ENCODE results near the gene EBLN2. TPM values are rescaled to one million over a fixed set of nuclear protein-coding genes. Genes with fewer than 3 reads are reported as not detected.

The EBLN2 gene
- total and polyA plus RNA-seq, 9 of the 15 experiments (the other 6 are each of a cell fraction or from before 2014, with no cell fraction given) = 0.39 to 4.6 (median 2.2) TPM

GRCh38 chr3:73107676-73108187 is 46.3 kb downstream of the EBLN2 start:
- Histone ChIP-seq H3K27me3 (ENCODE audit: control insufficient read depth in 2 of 2, insufficient read depth in 2 of 2, low read length in 2 of 2) (peaks cover 2 to 39% of the 10 kb centered on the region in 2 experiments; a peak in 3 of 5 replicates), H2AFZ (ENCODE audit: low read depth, low read length) (no peak overlapping the region), H3K9me3 (replicated peaks; ENCODE audit: control insufficient read depth, insufficient read depth, low read depth, low read length) (no peaks in the 10 kb centered on the region), H3K4me3 (no peak overlapping the region), H3K9me1 (ENCODE audit: control insufficient read depth, insufficient read depth, low read length) (no peaks in the 10 kb centered on the region), H3K36me3 (ENCODE audit: control insufficient read depth, insufficient read depth, low read length) (no peaks in the 10 kb centered on the region), H3K79me2 (ENCODE audit: control insufficient read depth, insufficient read depth, low read length) (no peaks in the 10 kb centered on the region), H4K20me1 (replicated peaks; ENCODE audit: control insufficient read depth, insufficient read depth, low read length) (no peaks in the 10 kb centered on the region), H3K27ac (ENCODE audit: extremely low read depth, low read depth, low read length) (no peak overlapping the region), H3K4me1 (replicated peaks in 1 of 2; ENCODE audit: control insufficient read depth in 2 of 2, insufficient read depth in 2 of 2, low read length in 2 of 2) (no peaks in the 10 kb centered on the region; a peak in 1 of 5 replicates), H3K4me2 (ENCODE audit: insufficient read depth, low read length) (no peak overlapping the region), H3K9ac (ENCODE audit: insufficient read depth in 1 of 2, low read depth in 2 of 2, low read length in 2 of 2) (no peak overlapping the region)
- intact Hi-C loops (cut with micrococcal nuclease) (loop anchor here (10.0 kb wide), 3 partner anchors 67 to 187 kb away; no protein-coding TSS in a partner anchor), in situ Hi-C loops (cut with MboI) (loop anchor here (10.0 kb wide), 1 partner anchor 397 kb away; no protein-coding TSS in a partner anchor)
- ChIA-PET POLR2A (interaction anchor here (0.6 to 0.8 kb wide), 2 partner anchors 13 to 1197 kb away, joined by 3 read pairs; no protein-coding TSS in a partner anchor), CTCF (ENCODE audit: low intra/inter-chr PET ratio) (no interaction called here)
- no peak for FAIRE-seq
- no TSS peak for BruUV-seq (replicated peaks)
- no peak for DNase-seq (ENCODE audit: extremely low read depth in 1 of 4, low spot score in 3 of 4)
- no peak for ATAC-seq
- 3% methylated on average over 5 of the region's 5 CpGs for WGBS (ENCODE audit: insufficient coverage, low coverage, missing lambda C conversion rate)
- TF ChIP-seq ZNF766 (CRISPR knock-in tag; conservative IDR thresholded peaks at IDR 0.05) (no peak), ZBED1 (IDR thresholded peaks at IDR 0.05) (no peak), RREB1 (CRISPR knock-in tag; IDR thresholded peaks at IDR 0.05) (no peak), PURB (CRISPR knock-in tag; IDR thresholded peaks at IDR 0.05; ENCODE audit: low read depth) (no peak), HBP1 (CRISPR knock-in tag; IDR thresholded peaks at IDR 0.05) (no peak), USF1 (CRISPR knock-in tag; IDR thresholded peaks at IDR 0.05) (no peak), ZNF134 (CRISPR knock-in tag; conservative IDR thresholded peaks at IDR 0.05) (no peak)
- TF ChIP-seq, protein P1, sequence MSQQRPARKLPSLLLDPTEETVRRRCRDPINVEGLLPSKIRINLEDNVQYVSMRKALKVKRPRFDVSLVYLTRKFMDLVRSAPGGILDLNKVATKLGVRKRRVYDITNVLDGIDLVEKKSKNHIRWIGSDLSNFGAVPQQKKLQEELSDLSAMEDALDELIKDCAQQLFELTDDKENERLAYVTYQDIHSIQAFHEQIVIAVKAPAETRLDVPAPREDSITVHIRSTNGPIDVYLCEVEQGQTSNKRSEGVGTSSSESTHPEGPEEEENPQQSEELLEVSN (IDR thresholded peaks at IDR 0.05; ENCODE audit: borderline replicate concordance in 1 of 2, extremely low read depth in 1 of 2, insufficient read depth in 1 of 2, insufficient read length in 1 of 2, low read depth in 1 of 2, low read length in 1 of 2, poor library complexity in 1 of 2, severe bottlenecking in 1 of 2) = no peak

All from K562 (cell line).